Spleen (tissue), 7 donors: ENCODE measurements around the gene SURF2.

Experiments
- POLR2AphosphoS5 ChIP-seq, 3 donors: sonication (generic); formaldehyde crosslinking; IDR thresholded peaks; one replicate each; pipeline ENCODE4 v1.5.1; 2017; ENCODE audit warnings: antibody characterized with exemption in 3 of 3
- TF ChIP-seq, protein P1 (sequence below), 11 experiments: fragments of 200-600 bp in 7 of 11; fragments of 450-650 bp in 4 of 11; sonication (generic) in 4 of 11; IDR thresholded peaks in 8 of 11; conservative IDR thresholded peaks in 3 of 11; 1 replicate in 7 of 11; 2 replicates in 4 of 11; pipeline versions ENCODE4 v1.4.0 to v1.8.0; 2016 to 2021; ENCODE audit warnings: antibody characterized with exemption in 11 of 11, inconsistent platforms in 4 of 11, mild to moderate bottlenecking in 1 of 11
- donor health status: DM: no; HTN: no; CAD: no; lungs with moderate emphysema.
- donor health status: DM: no; HTN: no; CAD: no.
- donor health status: DM: no; HTN: no; CAD: no.

DNA sequence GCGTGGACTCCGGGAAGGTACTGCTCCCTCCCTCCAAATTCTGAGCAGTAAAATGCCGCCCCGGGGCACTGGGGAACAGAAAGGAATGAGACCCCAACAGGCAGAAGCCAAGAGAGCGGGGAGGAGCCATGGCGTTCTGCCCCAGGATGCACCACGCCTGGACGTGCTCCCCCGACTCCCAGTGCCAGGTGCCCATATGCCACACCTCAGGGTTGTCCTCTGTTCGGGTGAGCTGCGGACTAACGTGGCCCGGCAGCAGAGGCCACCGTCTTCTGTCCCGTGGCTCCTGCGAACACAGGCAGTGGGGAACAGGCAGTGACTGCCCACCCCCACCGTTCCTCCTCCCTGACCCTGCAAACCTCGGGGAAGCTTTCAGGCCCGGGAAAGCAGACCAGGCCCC, 25.1 kb upstream of the SURF2 start:
- TF ChIP-seq, protein P1, sequence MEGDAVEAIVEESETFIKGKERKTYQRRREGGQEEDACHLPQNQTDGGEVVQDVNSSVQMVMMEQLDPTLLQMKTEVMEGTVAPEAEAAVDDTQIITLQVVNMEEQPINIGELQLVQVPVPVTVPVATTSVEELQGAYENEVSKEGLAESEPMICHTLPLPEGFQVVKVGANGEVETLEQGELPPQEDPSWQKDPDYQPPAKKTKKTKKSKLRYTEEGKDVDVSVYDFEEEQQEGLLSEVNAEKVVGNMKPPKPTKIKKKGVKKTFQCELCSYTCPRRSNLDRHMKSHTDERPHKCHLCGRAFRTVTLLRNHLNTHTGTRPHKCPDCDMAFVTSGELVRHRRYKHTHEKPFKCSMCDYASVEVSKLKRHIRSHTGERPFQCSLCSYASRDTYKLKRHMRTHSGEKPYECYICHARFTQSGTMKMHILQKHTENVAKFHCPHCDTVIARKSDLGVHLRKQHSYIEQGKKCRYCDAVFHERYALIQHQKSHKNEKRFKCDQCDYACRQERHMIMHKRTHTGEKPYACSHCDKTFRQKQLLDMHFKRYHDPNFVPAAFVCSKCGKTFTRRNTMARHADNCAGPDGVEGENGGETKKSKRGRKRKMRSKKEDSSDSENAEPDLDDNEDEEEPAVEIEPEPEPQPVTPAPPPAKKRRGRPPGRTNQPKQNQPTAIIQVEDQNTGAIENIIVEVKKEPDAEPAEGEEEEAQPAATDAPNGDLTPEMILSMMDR (IDR thresholded peaks at IDR 0.05 in 8 of 11, conservative IDR thresholded peaks at IDR 0.05 in 3 of 11) = no peak
- TF ChIP-seq POLR2AphosphoS5 (IDR thresholded peaks at IDR 0.05) = peak in 1 of 3 donors; percentile 40
